ENCODE data around the gene NSMCE1. TPM values are rescaled to one million over a fixed set of nuclear protein-coding genes. Genes with fewer than 3 reads are reported as not detected.
"Not testable (repeated sequence)": the region's sequence is repeated elsewhere in the genome, so short reads cannot be mapped to it uniquely, and the experiment has no call there.

The NSMCE1 gene
- total and polyA plus RNA-seq, 4 donors = 16.5 to 39.0 (median 21.7) TPM

- WGBS = 88% methylated on average over 8 of the region's 8 CpGs
- DNase-seq (ENCODE audit: low spot score) = no peak
- H3K4me3 ChIP-seq (ENCODE audit: low read depth in 1 of 3, low read length in 3 of 3) = no peak overlapping the region
- H3K9ac ChIP-seq (ENCODE audit: low read depth in 1 of 2, low read length in 2 of 2) = no peak overlapping the region
- H3K36me3 ChIP-seq (ENCODE audit: control insufficient read depth in 4 of 4, insufficient read depth in 3 of 4, low read depth in 1 of 4, low read length in 3 of 4) = peaks cover 0 to 3% (median 3%) of the 10 kb centered on the region in 4 donors
- H3K27me3 ChIP-seq (ENCODE audit: control insufficient read depth in 4 of 4, insufficient read depth in 4 of 4, low read length in 3 of 4) = no peaks in the 10 kb centered on the region
- TF ChIP-seq RAD21 (IDR thresholded peaks at IDR 0.05) (no peak), FOXA1 (IDR thresholded peaks at IDR 0.05) (no peak), RXRA (IDR thresholded peaks at IDR 0.05) (no peak), EGR1 (IDR thresholded peaks at IDR 0.05; ENCODE audit: low read depth in 2 of 2) (no peak), ZBTB33 (IDR thresholded peaks at IDR 0.05) (no peak), YY1 (IDR thresholded peaks at IDR 0.05) (no peak), NR2F2 (IDR thresholded peaks at IDR 0.05) (no peak), GABPA (IDR thresholded peaks at IDR 0.05 in 1 of 2, conservative IDR thresholded peaks at IDR 0.05 in 1 of 2) (no peak), JUND (IDR thresholded peaks at IDR 0.05) (no peak), HNF4A (conservative IDR thresholded peaks at IDR 0.05) (no peak), HNF4G (IDR thresholded peaks at IDR 0.05) (no peak), SP1 (IDR thresholded peaks at IDR 0.05) (no peak), REST (IDR thresholded peaks at IDR 0.05) (no peak), TAF1 (conservative IDR thresholded peaks at IDR 0.05) (no peak), ATF3 (IDR thresholded peaks at IDR 0.05) (no peak), MAX (IDR thresholded peaks at IDR 0.05) (no peak), FOXA2 (IDR thresholded peaks at IDR 0.05) (no peak), CTCF (IDR thresholded peaks at IDR 0.05; ENCODE audit: low read depth, low read length, missing input control) (no peak)
- H3K4me1 ChIP-seq (ENCODE audit: control insufficient read depth in 4 of 4, insufficient read depth in 4 of 4, low read length in 3 of 4) = peaks cover 20 to 58% (median 40%) of the 10 kb centered on the region in 4 donors
- H3K27ac ChIP-seq (ENCODE audit: low read depth in 1 of 2, low read length in 2 of 2) = peak overlapping the region; percentile 46 to 84
- H3K9me3 ChIP-seq (ENCODE audit: control insufficient read depth in 4 of 4, low read length in 3 of 4) = no peaks in the 10 kb centered on the region
Observed at GRCh38 chr16:27208081-27208680, 60.4 kb downstream of the NSMCE1 start.

- not testable (repeated sequence) for H3K9me3 ChIP-seq (ENCODE audit: control insufficient read depth in 4 of 4, low read length in 3 of 4); H3K36me3 ChIP-seq (ENCODE audit: control insufficient read depth in 4 of 4, insufficient read depth in 3 of 4, low read depth in 1 of 4, low read length in 3 of 4); H3K27ac ChIP-seq (ENCODE audit: low read depth in 1 of 2, low read length in 2 of 2); H3K4me3 ChIP-seq (ENCODE audit: low read depth in 1 of 3, low read length in 3 of 3); H3K9ac ChIP-seq (ENCODE audit: low read depth in 1 of 2, low read length in 2 of 2); DNase-seq (ENCODE audit: low spot score); H3K27me3 ChIP-seq (ENCODE audit: control insufficient read depth in 4 of 4, insufficient read depth in 4 of 4, low read length in 3 of 4)
- WGBS = 96% methylated on average over 10 of the region's 10 CpGs
- H3K4me1 ChIP-seq (ENCODE audit: control insufficient read depth in 4 of 4, insufficient read depth in 4 of 4, low read length in 3 of 4) = peaks cover 16 to 53% (median 36%) of the 10 kb centered on the region in 4 donors
Observed at GRCh38 chr16:27207121-27207520, 61.5 kb downstream of the NSMCE1 start.
